ENCODE measurements around the gene PBX1. TPM values are rescaled to one million over a fixed set of nuclear protein-coding genes. Genes with fewer than 3 reads are reported as not detected.

PBX1 gene
- total and polyA plus RNA-seq, 7 donors = 6.7 to 168 (median 118) TPM

DNA sequence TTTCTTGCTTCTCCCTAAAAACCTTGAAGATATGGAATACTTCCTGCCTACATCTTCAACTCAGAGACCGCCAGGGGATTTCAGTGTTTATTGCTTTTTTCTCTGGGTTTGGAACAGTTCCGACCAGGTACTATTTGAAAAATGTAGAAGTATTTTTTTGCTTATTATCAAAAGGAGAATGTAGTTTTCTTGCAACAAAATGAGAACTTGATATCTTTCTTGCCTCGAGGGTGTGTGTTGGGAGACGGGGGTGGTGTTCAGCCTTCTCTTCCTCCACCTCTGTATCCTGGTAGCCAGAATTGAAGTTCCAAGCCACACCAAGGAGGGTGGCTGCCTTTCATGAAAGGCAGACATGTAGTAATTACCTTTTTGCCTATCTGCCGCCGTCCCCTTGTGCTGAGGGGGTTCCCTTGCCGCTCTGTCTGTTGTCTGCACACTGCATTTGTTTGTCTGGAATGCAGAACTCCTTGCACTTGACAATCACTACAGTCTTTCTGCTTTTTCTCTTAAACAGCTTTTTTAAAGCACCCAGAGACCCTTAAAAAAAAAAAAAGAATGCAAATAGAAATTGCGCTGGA is 212.1 kb downstream of the PBX1 start:
- Histone ChIP-seq H3K4me3 (peak overlapping the region in 2 of 4 donors; percentile 1 to 3), H3K36me3 (no peaks in the 10 kb centered on the region), H3K27ac (peak overlapping the region; percentile 72 to 87 (median 80)), H3K4me1 (peaks cover 0 to 87% (median 86%) of the 10 kb centered on the region in 4 donors), H3K27me3 (no peaks in the 10 kb centered on the region), H3K9me3 (no peaks in the 10 kb centered on the region)
- DNase-seq = no peak
- TF ChIP-seq POLR2AphosphoS5 (IDR thresholded peaks at IDR 0.05) (no peak), EP300 (IDR thresholded peaks at IDR 0.05) (no peak)
- TF ChIP-seq, protein P1, sequence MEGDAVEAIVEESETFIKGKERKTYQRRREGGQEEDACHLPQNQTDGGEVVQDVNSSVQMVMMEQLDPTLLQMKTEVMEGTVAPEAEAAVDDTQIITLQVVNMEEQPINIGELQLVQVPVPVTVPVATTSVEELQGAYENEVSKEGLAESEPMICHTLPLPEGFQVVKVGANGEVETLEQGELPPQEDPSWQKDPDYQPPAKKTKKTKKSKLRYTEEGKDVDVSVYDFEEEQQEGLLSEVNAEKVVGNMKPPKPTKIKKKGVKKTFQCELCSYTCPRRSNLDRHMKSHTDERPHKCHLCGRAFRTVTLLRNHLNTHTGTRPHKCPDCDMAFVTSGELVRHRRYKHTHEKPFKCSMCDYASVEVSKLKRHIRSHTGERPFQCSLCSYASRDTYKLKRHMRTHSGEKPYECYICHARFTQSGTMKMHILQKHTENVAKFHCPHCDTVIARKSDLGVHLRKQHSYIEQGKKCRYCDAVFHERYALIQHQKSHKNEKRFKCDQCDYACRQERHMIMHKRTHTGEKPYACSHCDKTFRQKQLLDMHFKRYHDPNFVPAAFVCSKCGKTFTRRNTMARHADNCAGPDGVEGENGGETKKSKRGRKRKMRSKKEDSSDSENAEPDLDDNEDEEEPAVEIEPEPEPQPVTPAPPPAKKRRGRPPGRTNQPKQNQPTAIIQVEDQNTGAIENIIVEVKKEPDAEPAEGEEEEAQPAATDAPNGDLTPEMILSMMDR (IDR thresholded peaks at IDR 0.05) = no peak
- intact Hi-C loops (cut with DNase I) = loop anchor here (5.0 kb wide), 1 partner anchor 64 kb away; no protein-coding TSS in a partner anchor
- WGBS, 2 donors = 67 to 74% methylated on average over 8 of the region's 8 CpGs

DNA sequence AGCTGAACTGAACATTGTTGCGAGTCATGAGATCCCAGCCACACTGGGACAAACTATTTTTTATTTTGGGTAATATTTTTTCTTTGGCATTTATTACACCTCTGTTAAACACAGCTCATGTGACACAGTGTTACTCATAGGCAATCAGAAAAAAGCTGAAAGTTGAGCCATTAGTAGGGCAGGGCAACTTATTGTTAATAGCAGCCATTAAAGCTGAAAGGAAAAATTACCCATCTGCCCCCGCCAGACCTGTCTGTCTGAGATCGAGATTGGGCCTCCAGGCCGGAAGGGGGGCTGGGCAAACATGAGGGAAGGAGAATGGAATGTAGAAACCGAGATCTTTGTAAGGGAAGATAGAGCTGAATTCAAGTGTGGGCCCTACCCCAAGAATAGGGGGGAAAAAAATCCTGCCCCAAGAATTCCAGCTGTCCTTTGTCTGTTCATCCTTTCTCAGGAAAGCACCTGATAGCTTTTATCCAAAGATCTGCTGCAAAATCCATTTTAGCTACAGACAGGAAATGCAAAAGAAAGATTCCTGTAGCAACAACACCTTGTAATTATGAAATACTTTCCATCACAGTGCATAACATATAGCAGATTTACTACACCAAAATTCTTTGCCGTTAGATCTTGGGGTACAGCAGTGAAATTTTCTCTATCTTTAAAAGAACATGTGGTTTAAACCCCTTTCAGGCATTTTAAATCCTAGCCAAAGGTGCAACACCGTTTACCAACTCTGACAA is 212.8 kb downstream of the PBX1 start:
- no peaks in the 10 kb centered on the region for H3K27me3 ChIP-seq
- H3K36me3 ChIP-seq = no peaks in the 10 kb centered on the region
- no peak for DNase-seq
- H3K4me3 ChIP-seq = peak overlapping the region in 3 of 4 donors; percentile 1 to 3 (median 1)
- peaks cover 0 to 84% (median 81%) of the 10 kb centered on the region in 4 donors for H3K4me1 ChIP-seq
- 55 to 71% methylated on average over 7 of the region's 7 CpGs for WGBS, 2 donors
- H3K27ac ChIP-seq = peak overlapping the region; percentile 72 to 87 (median 80)
- intact Hi-C loops (cut with DNase I) = loop anchor here (5.0 kb wide), 1 partner anchor 64 kb away; no protein-coding TSS in a partner anchor
- H3K9me3 ChIP-seq = no peaks in the 10 kb centered on the region
- no peak for TF ChIP-seq POLR2A (IDR thresholded peaks at IDR 0.05)
- peak in 1 of 4 donors; percentile 62 for TF ChIP-seq EP300 (IDR thresholded peaks at IDR 0.05)
- TF ChIP-seq POLR2AphosphoS5 (IDR thresholded peaks at IDR 0.05) = peak; percentile 14 to 73 (median 41)
- TF ChIP-seq, protein P1 (IDR thresholded peaks at IDR 0.05) = no peak

DNA sequence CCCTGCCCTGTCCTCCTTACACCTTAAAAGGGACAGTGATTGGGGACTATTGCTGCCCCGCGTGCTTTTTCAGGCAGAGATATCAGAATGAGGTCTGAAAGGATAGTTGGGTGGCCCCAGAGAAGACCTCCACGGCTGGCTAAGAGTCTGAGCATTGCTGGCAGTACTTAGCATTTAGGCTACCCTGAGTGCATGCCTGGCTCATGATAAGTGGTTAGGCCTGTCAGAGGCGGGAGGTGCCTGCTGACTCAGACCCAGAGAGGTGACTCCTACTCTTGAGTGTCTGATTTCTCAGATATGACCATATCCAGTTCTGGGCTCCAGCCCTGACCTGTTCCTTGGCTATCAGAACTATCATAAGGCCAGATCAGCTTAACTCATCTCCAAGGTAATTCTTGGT is 213.7 kb downstream of the PBX1 start:
- peak; percentile 88 for DNase-seq
- peaks cover 0 to 82% (median 76%) of the 10 kb centered on the region in 4 donors for H3K4me1 ChIP-seq
- H3K27me3 ChIP-seq = no peaks in the 10 kb centered on the region
- no peak overlapping the region for H3K4me3 ChIP-seq
- peak overlapping the region; percentile 72 to 87 (median 80) for H3K27ac ChIP-seq
- no peaks in the 10 kb centered on the region for H3K36me3 ChIP-seq
- intact Hi-C loops (cut with DNase I) = loop anchor here (5.0 kb wide), 1 partner anchor 65 kb away; no protein-coding TSS in a partner anchor
- no peaks in the 10 kb centered on the region for H3K9me3 ChIP-seq
- 76 to 83% methylated on average over 4 of the region's 4 CpGs for WGBS, 2 donors
- no peak for TF ChIP-seq POLR2A (IDR thresholded peaks at IDR 0.05)
- peak in 3 of 4 donors; percentile 22 to 67 (median 28) for TF ChIP-seq POLR2AphosphoS5 (IDR thresholded peaks at IDR 0.05)
- peak in 1 of 4 donors; percentile 6 for TF ChIP-seq EP300 (IDR thresholded peaks at IDR 0.05)
- TF ChIP-seq, protein P1 (IDR thresholded peaks at IDR 0.05) = no peak

DNA sequence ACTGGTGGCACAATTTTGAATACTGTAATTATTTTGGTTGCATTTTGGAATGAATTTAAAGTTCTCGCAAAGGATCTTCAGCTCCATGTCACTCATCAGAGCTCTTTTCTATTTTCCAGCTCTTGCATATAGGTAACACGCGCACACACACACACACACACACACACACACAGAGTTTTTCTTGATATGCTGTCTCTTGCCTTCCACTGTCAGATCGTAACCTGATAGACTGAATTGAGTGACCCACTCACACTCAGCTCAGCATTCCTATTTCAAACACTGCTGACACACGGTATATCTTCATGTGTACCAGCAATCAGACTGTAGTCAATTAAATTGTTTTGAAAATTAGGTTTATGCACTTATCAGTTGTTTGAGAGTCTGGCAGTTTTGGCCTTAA is 214.1 kb downstream of the PBX1 start:
- no peaks in the 10 kb centered on the region for H3K36me3 ChIP-seq
- H3K9me3 ChIP-seq = no peaks in the 10 kb centered on the region
- peaks cover 0 to 83% (median 75%) of the 10 kb centered on the region in 4 donors for H3K4me1 ChIP-seq
- intact Hi-C loops (cut with DNase I) = loop anchor here (5.0 kb wide), 1 partner anchor 66 kb away; no protein-coding TSS in a partner anchor
- 87 to 94% methylated on average over 5 of the region's 5 CpGs for WGBS, 2 donors
- peak overlapping the region; percentile 72 to 87 (median 80) for H3K27ac ChIP-seq
- H3K4me3 ChIP-seq = no peak overlapping the region
- no peaks in the 10 kb centered on the region for H3K27me3 ChIP-seq
- DNase-seq = no peak
- TF ChIP-seq POLR2A (IDR thresholded peaks at IDR 0.05) (no peak), POLR2AphosphoS5 (IDR thresholded peaks at IDR 0.05) (no peak), EP300 (IDR thresholded peaks at IDR 0.05) (no peak)
- TF ChIP-seq, protein P1 (IDR thresholded peaks at IDR 0.05) = no peak

Measured in sigmoid colon (tissue), 7 donors.